ENCODE results near the gene SH2D4B.

SH2D4B gene

DNA sequence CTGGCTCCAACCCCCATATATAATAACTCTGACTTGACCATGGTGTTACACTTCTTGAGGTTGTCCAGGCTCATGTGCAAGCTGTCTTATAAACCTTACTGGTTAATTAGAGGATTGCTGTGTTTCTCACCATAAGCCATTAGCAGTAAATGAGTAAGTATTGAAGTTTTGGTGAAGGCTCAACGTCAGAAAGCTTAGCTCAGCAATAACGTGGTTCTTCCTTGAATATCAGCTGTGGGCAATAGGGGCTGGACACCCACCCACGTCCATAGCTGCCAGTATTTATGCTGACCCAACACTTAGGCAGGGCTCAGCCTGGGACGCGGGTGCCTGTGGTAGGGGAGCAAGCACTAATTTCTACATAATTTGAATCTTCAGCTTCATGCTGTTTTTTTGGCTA is 134.1 kb downstream of the SH2D4B start:
- Histone ChIP-seq H3K27ac (no peak overlapping the region), H3K4me3 (no peak overlapping the region)
- TF ChIP-seq, protein P1, sequence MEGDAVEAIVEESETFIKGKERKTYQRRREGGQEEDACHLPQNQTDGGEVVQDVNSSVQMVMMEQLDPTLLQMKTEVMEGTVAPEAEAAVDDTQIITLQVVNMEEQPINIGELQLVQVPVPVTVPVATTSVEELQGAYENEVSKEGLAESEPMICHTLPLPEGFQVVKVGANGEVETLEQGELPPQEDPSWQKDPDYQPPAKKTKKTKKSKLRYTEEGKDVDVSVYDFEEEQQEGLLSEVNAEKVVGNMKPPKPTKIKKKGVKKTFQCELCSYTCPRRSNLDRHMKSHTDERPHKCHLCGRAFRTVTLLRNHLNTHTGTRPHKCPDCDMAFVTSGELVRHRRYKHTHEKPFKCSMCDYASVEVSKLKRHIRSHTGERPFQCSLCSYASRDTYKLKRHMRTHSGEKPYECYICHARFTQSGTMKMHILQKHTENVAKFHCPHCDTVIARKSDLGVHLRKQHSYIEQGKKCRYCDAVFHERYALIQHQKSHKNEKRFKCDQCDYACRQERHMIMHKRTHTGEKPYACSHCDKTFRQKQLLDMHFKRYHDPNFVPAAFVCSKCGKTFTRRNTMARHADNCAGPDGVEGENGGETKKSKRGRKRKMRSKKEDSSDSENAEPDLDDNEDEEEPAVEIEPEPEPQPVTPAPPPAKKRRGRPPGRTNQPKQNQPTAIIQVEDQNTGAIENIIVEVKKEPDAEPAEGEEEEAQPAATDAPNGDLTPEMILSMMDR (IDR thresholded peaks at IDR 0.05), result no peak
- no peak for DNase-seq (ENCODE audit: low spot score)

DNA sequence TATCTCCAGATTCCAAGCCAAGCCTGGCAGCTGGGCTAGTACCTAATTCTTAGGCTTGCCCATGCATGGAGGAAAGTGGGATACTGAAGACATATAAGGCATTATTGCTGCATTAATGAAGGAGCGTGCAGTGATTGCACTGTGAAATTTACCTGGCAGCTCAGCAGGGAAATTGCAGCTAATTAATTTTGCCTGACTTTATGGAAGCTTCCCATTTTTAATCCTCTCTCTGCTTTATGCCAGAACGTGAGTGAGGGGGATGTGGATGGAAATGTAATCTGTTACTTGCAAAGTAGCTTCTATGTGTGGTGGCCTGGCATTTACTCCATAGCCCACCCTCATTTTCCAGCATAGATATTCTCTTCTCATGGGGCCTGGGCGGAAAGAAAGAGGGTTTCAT is 134.9 kb downstream of the SH2D4B start:
- TF ChIP-seq, protein P1 (IDR thresholded peaks at IDR 0.05), result no peak
- Histone ChIP-seq H3K27ac (no peak overlapping the region), H3K4me3 (no peak overlapping the region)
- DNase-seq (ENCODE audit: low spot score), result no peak

DNA sequence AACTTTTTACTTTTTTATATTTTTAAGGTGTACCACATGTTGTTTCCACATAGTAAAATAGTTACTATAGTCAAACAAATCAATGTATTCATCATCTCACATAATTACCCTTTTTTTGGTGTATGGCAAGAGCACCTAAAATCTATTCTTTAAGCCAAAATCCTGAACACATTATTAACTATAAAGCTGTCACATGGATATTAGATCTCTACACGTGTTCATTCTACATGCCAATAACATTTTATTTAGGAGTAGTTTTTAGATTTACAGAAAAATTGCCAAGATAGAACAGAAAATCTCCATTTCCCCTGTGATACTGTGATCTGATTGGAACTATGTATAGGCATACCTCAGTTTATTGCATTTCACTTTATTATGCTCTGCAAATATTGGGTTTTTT is 137.1 kb downstream of the SH2D4B start:
- Histone ChIP-seq H3K27ac (no peak overlapping the region), H3K4me3 (no peak overlapping the region)
- TF ChIP-seq, protein P1 (IDR thresholded peaks at IDR 0.05), result no peak
- no peak for DNase-seq (ENCODE audit: low spot score)

DNA sequence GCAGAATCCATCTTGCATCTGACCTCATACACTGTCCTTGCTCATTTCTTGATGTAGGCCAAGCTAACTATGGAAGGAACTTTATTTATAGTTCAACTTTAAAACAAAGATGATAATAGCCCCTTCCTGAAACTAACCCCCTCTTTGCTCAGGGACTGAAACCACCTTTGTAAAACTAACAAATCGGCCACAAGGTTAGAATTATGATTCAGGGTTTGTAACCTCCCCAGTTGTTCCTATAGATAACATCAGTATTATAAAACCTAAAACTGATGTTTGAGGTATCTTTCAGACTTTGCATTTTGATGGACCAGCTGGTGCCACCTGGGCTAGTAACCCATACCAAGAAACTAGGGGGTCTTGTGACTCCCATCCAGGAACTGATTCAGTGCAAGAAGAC is 143.4 kb downstream of the SH2D4B start:
- no peak overlapping the region for H3K27ac ChIP-seq
- TF ChIP-seq, protein P1 (IDR thresholded peaks at IDR 0.05), result no peak

DNA sequence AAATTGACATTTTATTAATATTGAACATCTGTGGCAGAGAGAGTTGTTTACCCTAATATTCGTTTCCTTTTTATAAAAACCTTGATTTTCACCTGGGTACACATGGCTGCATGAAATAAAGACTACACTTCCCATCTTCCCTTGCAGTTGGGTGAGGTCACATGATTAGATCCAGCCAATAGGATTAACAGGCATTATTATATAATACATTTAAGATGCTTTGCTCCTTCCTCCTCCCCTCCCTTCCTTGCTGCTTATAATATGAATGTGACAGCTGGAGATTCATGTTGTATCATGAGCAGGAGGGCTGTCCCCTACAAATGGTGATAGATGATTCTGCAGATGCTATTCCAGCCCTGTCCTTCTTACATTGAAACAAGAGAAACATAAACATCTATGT is 146.6 kb downstream of the SH2D4B start:
- no peak for DNase-seq (ENCODE audit: low spot score)
- H3K4me3 ChIP-seq, result no peak overlapping the region
- no peak overlapping the region for H3K27ac ChIP-seq
- TF ChIP-seq, protein P1 (IDR thresholded peaks at IDR 0.05), result no peak

More for the DNA sequence above, 143.4 kb downstream of the SH2D4B start:
- no peak overlapping the region for H3K4me3 ChIP-seq
- no peak for DNase-seq (ENCODE audit: low spot score)

DNA sequence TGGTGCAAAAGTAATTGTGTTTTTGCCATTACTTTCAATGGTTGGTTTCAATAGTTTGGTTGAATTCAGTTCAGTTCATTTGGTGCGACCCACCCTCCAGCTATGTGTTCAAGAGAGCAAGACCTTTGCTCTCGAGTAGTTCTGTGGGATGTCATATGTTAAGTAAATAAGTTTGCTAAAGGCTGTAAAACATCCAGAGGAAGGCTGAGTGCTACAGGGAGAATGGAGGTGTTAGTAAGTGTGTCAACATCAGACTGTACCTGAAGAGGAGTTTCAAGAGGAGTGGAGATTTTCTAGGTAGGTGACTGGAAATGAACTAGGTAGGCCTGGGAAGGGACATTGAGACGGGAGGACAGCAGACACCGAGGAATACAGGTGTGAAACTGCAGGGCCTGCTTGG is 147.7 kb downstream of the SH2D4B start:
- DNase-seq (ENCODE audit: low spot score), result no peak
- TF ChIP-seq, protein P1 (IDR thresholded peaks at IDR 0.05), result no peak
- H3K27ac ChIP-seq, result no peak overlapping the region

DNA sequence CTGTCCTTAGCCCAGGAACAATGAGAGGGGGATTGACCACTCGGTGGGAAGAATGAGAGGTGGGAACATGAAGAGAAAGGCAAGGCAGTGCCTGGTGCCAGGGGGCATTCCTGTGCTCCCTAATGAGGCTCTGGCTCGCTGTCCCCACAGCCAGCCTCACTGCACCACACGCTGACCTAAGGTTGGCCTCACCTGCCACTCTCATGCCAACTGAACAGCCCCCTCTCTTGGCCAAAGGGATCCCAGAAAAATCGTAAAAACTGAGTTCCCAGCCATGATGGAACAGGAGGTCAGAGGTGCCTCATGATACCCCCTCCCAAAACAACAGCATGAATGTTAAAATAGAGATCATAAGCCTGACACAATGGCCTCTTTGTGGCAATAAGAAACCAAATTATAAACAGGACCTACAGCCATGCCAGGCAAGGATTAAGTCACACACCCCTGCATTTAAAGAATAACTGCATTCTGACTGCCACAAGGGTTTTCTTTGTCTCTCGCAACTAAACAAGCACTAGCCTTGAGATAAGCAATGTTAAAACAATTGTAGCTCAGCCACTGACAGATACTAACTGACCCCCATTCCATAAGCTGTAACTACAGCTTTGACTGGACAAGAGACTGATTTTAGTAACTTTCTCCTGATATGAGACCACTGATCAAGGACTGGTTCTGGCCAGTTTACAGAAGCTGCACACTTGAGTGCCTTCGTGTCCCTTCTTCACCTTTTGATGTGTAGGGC is 149.2 kb downstream of the SH2D4B start:
- Histone ChIP-seq H3K27ac (no peak overlapping the region), H3K4me3 (no peak overlapping the region)
- TF ChIP-seq, protein P1 (IDR thresholded peaks at IDR 0.05), result no peak
- no peak for DNase-seq (ENCODE audit: low spot score)

More for the DNA sequence above, 147.7 kb downstream of the SH2D4B start:
- no peak overlapping the region for H3K4me3 ChIP-seq

Data from coronary artery (tissue), 2 donors.